Measurements from ENCODE around the gene TMX2. TPM values are rescaled to one million over a fixed set of nuclear protein-coding genes. Genes with fewer than 3 reads are reported as not detected.

Gene TMX2
- total and polyA plus RNA-seq, 3 donors from 2014 or later = 73.3 to 88.6 (median 85.9) TPM

DNA sequence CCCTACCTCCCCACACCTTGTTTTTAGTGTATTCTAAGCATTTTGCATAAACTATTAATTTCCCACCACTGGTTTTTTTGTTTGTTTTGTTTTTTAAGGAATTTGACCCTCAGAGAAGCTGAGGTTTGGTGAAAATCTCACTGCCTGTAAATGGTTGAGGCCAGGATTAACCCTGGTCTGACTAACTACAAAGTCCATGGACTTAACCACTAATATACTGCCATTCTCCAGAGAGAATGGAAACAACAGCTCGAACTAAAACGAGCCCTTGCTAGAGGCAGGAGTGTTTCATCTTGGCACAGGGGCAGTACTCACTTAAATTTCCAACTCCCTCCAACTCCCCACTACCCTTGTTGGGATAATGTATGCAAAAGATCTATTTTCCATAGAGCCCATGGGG, 52.2 kb downstream of the TMX2 start:
- WGBS, 2 donors = 25 to 49% methylated on average over 2 of the region's 2 CpGs
- Histone ChIP-seq H3K9me3 (no peaks in the 10 kb centered on the region), H3K4me3 (peak overlapping the region in 1 of 2 donors; percentile 64), H3K36me3 (ENCODE audit: low read depth, missing control alignments) (no peaks in the 10 kb centered on the region), H3K27ac (peak overlapping the region; percentile 8 to 76), H3K4me1 (peaks cover 22% of the 10 kb centered on the region), H3K27me3 (no peaks in the 10 kb centered on the region)
- intact Hi-C loops (cut with DNase I; ENCODE audit: low total_unique reads) = no loop called here
- TF ChIP-seq, protein P1, sequence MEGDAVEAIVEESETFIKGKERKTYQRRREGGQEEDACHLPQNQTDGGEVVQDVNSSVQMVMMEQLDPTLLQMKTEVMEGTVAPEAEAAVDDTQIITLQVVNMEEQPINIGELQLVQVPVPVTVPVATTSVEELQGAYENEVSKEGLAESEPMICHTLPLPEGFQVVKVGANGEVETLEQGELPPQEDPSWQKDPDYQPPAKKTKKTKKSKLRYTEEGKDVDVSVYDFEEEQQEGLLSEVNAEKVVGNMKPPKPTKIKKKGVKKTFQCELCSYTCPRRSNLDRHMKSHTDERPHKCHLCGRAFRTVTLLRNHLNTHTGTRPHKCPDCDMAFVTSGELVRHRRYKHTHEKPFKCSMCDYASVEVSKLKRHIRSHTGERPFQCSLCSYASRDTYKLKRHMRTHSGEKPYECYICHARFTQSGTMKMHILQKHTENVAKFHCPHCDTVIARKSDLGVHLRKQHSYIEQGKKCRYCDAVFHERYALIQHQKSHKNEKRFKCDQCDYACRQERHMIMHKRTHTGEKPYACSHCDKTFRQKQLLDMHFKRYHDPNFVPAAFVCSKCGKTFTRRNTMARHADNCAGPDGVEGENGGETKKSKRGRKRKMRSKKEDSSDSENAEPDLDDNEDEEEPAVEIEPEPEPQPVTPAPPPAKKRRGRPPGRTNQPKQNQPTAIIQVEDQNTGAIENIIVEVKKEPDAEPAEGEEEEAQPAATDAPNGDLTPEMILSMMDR (IDR thresholded peaks at IDR 0.05) = no peak
- TF ChIP-seq POLR2A (IDR thresholded peaks at IDR 0.05) = no peak
- DNase-seq = no peak

DNA sequence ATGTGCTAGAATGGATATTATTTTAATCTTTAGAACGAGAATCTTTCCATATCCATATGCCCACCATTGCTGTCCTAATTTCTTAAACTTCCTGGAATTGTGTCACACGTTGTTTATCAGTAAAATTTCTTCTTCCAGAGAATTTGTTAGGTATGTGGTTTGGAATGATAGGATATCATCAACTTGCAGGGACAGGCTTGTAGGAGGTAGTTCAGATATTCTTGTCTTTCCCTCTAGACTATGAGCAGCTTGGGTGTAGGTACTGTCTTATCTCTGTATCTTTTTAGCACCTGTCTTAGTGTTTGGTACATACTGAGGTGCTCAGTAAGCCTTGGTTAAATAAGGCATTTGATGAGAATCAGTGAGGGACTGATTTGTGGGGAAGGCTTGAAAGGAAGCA, 52.6 kb downstream of the TMX2 start:
- no peaks in the 10 kb centered on the region for H3K36me3 ChIP-seq (ENCODE audit: low read depth, missing control alignments)
- peaks cover 22% of the 10 kb centered on the region for H3K4me1 ChIP-seq
- intact Hi-C loops (cut with DNase I; ENCODE audit: low total_unique reads) = no loop called here

DNA sequence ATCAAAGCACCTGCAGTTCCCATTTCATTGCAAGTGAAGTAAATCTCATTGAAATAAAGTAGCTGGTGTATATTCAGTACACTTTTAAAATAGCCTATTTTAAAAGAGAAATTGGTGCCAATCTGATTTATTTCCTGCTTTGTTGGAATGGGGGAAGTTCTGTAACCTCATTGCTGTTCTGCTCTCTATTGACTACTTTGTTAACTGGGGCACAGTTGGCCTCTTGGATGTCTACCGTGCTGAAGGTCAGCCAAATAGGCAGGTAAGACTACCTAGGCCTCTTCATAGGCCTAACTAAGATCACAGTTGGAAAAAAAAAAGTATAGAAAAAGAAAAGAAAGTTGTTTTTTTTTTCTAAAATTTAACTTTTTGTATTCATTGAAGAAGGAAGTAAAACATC, 58.4 kb downstream of the TMX2 start:
- no peaks in the 10 kb centered on the region for H3K27me3 ChIP-seq
- H3K4me1 ChIP-seq = peaks cover 42% of the 10 kb centered on the region
- TF ChIP-seq, protein P1 (IDR thresholded peaks at IDR 0.05) = no peak
- no peak for TF ChIP-seq POLR2A (IDR thresholded peaks at IDR 0.05)
- WGBS, 2 donors = 51 to 61% methylated on average over 1 of the region's 1 CpG
- no peak for DNase-seq
- intact Hi-C loops (cut with DNase I; ENCODE audit: low total_unique reads) = no loop called here
- no peak overlapping the region for H3K4me3 ChIP-seq
- no peaks in the 10 kb centered on the region for H3K36me3 ChIP-seq (ENCODE audit: low read depth, missing control alignments)
- no peak overlapping the region for H3K27ac ChIP-seq
- H3K9me3 ChIP-seq = no peaks in the 10 kb centered on the region

More for the DNA sequence above, 52.6 kb downstream of the TMX2 start:
- no peaks in the 10 kb centered on the region for H3K27me3 ChIP-seq
- TF ChIP-seq, protein P1 (IDR thresholded peaks at IDR 0.05) = no peak
- no peak for TF ChIP-seq POLR2A (IDR thresholded peaks at IDR 0.05)
- no peak for DNase-seq
- H3K27ac ChIP-seq = peak overlapping the region; percentile 8 to 76
- H3K9me3 ChIP-seq = no peaks in the 10 kb centered on the region
- 21 to 41% methylated on average over 2 of the region's 2 CpGs for WGBS, 2 donors
- H3K4me3 ChIP-seq = peak overlapping the region in 1 of 2 donors; percentile 64

DNA sequence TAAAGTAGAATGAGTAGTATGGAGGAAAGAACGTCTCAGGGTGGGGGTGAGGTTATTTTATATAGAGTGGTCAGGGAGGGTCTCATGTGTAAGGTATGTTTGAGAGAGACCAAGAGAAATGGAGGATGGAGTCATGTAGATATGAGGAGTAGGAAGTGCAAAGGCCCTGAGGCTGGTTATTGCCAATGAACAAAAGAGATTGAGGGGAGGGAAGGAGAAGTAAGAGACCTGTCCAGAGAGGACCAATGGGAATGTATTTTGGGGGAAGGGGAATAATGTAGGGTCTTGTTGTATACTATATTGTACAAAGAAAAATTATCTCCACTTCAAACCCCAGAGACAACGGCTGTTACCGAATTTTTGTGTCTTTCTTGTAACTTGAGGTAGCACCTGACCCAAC, 59.0 kb downstream of the TMX2 start:
- no peaks in the 10 kb centered on the region for H3K9me3 ChIP-seq
- no peak overlapping the region for H3K4me3 ChIP-seq
- no peak for TF ChIP-seq POLR2A (IDR thresholded peaks at IDR 0.05)
- TF ChIP-seq, protein P1 (IDR thresholded peaks at IDR 0.05) = no peak
- intact Hi-C loops (cut with DNase I; ENCODE audit: low total_unique reads) = no loop called here
- WGBS, 2 donors = 70 to 83% methylated on average over 3 of the region's 3 CpGs
- H3K27ac ChIP-seq = no peak overlapping the region
- DNase-seq = no peak
- H3K27me3 ChIP-seq = no peaks in the 10 kb centered on the region
- H3K36me3 ChIP-seq (ENCODE audit: low read depth, missing control alignments) = no peaks in the 10 kb centered on the region
- peaks cover 48% of the 10 kb centered on the region for H3K4me1 ChIP-seq

DNA sequence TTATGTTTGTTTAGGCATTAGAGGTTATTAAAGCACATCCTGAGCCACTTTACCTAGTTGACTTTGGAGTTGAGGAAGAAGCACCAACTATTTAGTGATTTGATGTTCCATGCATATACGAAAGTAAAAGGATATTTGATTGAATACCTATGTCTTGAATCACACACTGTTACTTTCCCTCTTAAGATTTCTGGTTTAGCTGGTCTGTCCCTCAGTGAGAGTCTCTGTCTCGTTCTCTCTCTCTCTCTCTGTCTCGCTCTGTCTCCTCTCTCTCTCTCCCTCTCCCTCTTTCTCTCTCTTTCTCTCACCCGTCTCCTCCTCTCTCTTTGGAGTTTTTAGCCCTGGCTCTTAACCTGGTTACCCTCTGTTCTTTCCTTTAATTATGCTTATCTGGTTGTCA, 60.2 kb downstream of the TMX2 start:
- WGBS, 2 donors = 64 to 71% methylated on average over 4 of the region's 4 CpGs
- intact Hi-C loops (cut with DNase I; ENCODE audit: low total_unique reads) = no loop called here
- Histone ChIP-seq H3K27ac (peak overlapping the region in 1 of 2 donors; percentile 45), H3K27me3 (no peaks in the 10 kb centered on the region), H3K36me3 (ENCODE audit: low read depth, missing control alignments) (no peaks in the 10 kb centered on the region), H3K4me1 (peaks cover 60% of the 10 kb centered on the region), H3K4me3 (no peak overlapping the region), H3K9me3 (no peaks in the 10 kb centered on the region)
- no peak for DNase-seq
- no peak for TF ChIP-seq POLR2A (IDR thresholded peaks at IDR 0.05)
- TF ChIP-seq, protein P1 (IDR thresholded peaks at IDR 0.05) = no peak
